ENCODE data around the gene CLCNKB. TPM values are rescaled to one million over a fixed set of nuclear protein-coding genes. Genes with fewer than 3 reads are reported as not detected.
A peak's percentile ranks its signal among the peaks of the same experiment; 100 is the strongest.

The CLCNKB gene
- total and polyA plus RNA-seq, 2 of the 13 experiments (the other 11 are each of a cell fraction or from before 2014, with no cell fraction given) = 0.04 TPM; not detected in 1

DNA sequence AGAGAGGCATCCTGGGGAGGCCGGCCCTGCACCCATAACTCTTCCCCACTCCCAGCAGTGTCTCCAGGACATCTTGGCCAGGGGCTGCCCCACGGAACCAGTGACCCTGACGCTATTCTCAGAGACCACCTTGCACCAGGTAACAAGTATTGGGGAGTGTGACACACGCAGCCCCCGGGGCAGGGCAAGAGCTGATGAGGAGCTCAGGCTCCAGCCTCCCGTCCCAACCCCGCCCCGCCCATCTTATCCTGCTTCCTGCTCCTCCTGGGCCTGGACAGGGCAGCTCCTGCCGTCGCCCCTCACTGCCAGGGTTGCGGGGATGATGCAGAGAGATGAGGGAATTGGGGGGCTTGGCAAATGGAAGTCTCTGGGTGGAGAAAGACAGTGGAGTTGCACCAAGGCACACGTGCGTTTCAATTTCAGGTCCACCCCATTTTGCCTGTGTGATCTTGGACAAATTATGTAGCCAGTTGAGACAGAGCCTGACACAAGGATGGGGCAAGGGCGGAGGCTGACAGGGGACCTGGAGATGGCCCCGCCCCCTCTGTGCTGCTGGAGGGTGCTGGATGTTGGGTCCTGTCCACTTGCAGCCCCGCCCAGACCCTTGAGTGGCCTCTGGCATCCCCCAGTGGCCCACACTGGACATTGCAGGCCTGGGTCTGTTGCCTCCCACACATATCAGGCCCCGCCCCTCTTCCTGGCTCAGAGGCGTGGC is 11.0 kb upstream of the CLCNKB start (continued):
- no peak for TF ChIP-seq MBD4 (IDR thresholded peaks at IDR 0.05; ENCODE audit: borderline replicate concordance, low read length)
- TF ChIP-seq, protein P1, sequence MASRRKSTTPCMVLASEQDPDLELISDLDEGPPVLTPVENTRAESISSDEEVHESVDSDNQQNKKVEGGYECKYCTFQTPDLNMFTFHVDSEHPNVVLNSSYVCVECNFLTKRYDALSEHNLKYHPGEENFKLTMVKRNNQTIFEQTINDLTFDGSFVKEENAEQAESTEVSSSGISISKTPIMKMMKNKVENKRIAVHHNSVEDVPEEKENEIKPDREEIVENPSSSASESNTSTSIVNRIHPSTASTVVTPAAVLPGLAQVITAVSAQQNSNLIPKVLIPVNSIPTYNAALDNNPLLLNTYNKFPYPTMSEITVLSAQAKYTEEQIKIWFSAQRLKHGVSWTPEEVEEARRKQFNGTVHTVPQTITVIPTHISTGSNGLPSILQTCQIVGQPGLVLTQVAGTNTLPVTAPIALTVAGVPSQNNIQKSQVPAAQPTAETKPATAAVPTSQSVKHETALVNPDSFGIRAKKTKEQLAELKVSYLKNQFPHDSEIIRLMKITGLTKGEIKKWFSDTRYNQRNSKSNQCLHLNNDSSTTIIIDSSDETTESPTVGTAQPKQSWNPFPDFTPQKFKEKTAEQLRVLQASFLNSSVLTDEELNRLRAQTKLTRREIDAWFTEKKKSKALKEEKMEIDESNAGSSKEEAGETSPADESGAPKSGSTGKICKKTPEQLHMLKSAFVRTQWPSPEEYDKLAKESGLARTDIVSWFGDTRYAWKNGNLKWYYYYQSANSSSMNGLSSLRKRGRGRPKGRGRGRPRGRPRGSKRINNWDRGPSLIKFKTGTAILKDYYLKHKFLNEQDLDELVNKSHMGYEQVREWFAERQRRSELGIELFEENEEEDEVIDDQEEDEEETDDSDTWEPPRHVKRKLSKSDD (CRISPR knock-in tag; IDR thresholded peaks at IDR 0.05; ENCODE audit: low read depth) = no peak
- TF ChIP-seq PLRG1 (conservative IDR thresholded peaks at IDR 0.05) = no peak
- TF ChIP-seq ZBTB7B (CRISPR knock-in tag; IDR thresholded peaks at IDR 0.05) = 0 out of 2 replicates have a peak, but pooled peaks have one; percentile 24
- peak; percentile 32; the same call in 1 of the 2 replicates for TF ChIP-seq KDM2A (CRISPR knock-in tag; IDR thresholded peaks at IDR 0.05; ENCODE audit: borderline replicate concordance, low read depth)
- no peak for TF ChIP-seq ZNF101 (CRISPR knock-in tag; IDR thresholded peaks at IDR 0.05; ENCODE audit: borderline replicate concordance, low read depth)
- TF ChIP-seq CC2D1A (CRISPR knock-in tag; IDR thresholded peaks at IDR 0.05) = no peak
- TF ChIP-seq, protein P2, sequence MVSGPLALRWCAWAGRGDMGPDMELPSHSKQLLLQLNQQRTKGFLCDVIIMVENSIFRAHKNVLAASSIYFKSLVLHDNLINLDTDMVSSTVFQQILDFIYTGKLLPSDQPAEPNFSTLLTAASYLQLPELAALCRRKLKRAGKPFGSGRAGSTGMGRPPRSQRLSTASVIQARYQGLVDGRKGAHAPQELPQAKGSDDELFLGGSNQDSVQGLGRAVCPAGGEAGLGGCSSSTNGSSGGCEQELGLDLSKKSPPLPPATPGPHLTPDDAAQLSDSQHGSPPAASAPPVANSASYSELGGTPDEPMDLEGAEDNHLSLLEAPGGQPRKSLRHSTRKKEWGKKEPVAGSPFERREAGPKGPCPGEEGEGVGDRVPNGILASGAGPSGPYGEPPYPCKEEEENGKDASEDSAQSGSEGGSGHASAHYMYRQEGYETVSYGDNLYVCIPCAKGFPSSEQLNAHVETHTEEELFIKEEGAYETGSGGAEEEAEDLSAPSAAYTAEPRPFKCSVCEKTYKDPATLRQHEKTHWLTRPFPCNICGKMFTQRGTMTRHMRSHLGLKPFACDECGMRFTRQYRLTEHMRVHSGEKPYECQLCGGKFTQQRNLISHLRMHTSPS (CRISPR knock-in tag; IDR thresholded peaks at IDR 0.05; ENCODE audit: low read depth) = peak; percentile 21; the same call in 1 of the 2 replicates
- no peak for TF ChIP-seq KLF9 (CRISPR knock-in tag; IDR thresholded peaks at IDR 0.05; ENCODE audit: low read depth)
- TF ChIP-seq CCDC6 (CRISPR knock-in tag; IDR thresholded peaks at IDR 0.05) = no peak
- no peak for TF ChIP-seq ZNF850 (CRISPR knock-in tag; conservative IDR thresholded peaks at IDR 0.05)
- no peak for TF ChIP-seq TCF7L2 (IDR thresholded peaks at IDR 0.05; ENCODE audit: low read depth, low read length)
- no peak for TF ChIP-seq HMGA1 (CRISPR knock-in tag; conservative IDR thresholded peaks at IDR 0.05)
- TF ChIP-seq, protein P3, sequence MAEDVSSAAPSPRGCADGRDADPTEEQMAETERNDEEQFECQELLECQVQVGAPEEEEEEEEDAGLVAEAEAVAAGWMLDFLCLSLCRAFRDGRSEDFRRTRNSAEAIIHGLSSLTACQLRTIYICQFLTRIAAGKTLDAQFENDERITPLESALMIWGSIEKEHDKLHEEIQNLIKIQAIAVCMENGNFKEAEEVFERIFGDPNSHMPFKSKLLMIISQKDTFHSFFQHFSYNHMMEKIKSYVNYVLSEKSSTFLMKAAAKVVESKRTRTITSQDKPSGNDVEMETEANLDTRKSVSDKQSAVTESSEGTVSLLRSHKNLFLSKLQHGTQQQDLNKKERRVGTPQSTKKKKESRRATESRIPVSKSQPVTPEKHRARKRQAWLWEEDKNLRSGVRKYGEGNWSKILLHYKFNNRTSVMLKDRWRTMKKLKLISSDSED (CRISPR knock-in tag; IDR thresholded peaks at IDR 0.05) = no peak
- TF ChIP-seq BRD4 (CRISPR knock-in tag; IDR thresholded peaks at IDR 0.05) = no peak
- no peak for TF ChIP-seq CHCHD3 (CRISPR knock-in tag; IDR thresholded peaks at IDR 0.05)
- TF ChIP-seq SALL2 (CRISPR knock-in tag; IDR thresholded peaks at IDR 0.05) = no peak
- no peak for TF ChIP-seq ZEB1 (IDR thresholded peaks at IDR 0.05; ENCODE audit: insufficient replicate concordance, low read depth)
- TF ChIP-seq TAF1 (CRISPR knock-in tag; IDR thresholded peaks at IDR 0.05) = no peak
- TF ChIP-seq ZNF772 (CRISPR knock-in tag; IDR thresholded peaks at IDR 0.05) = peak; percentile 57; the same call in 1 of the 2 replicates
- TF ChIP-seq ZNF749 (CRISPR knock-in tag; IDR thresholded peaks at IDR 0.05; ENCODE audit: borderline replicate concordance) = no peak
- TF ChIP-seq, protein P4, sequence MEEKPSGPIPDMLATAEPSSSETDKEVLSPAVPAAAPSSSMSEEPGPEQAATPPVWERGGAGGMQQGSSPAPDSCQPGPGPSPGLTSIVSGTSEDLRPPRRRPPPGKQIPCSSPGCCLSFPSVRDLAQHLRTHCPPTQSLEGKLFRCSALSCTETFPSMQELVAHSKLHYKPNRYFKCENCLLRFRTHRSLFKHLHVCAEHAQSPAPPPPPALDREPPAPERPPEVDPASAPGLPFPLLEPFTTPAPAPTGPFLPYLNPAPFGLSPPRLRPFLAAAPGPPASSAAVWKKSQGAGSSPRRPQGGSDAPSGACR (CRISPR knock-in tag; IDR thresholded peaks at IDR 0.05) = peak; percentile 49; the same call in 1 of the 2 replicates
- no peak for TF ChIP-seq ZNF570 (CRISPR knock-in tag; IDR thresholded peaks at IDR 0.05; ENCODE audit: borderline replicate concordance)
- TF ChIP-seq ZKSCAN8 (CRISPR knock-in tag; IDR thresholded peaks at IDR 0.05; ENCODE audit: borderline replicate concordance) = no peak

Measured in HepG2 (cell line).